GM13976 (cell line): ENCODE results near the gene HID1.
"Not testable (repeated sequence)": the region's sequence is repeated elsewhere in the genome, so short reads cannot be mapped to it uniquely, and the experiment has no call there.

ENCODE experiments used
- DNase-seq: peaks from one replicate; pipeline ENCODE4 v3.0.0; 2012; ENCODE audit warnings: low spot score
- CTCF ChIP-seq: IDR thresholded peaks from 2 replicates; pipeline ENCODE4 v1.5.1; 2012; ENCODE audit warnings: borderline replicate concordance, mild to moderate bottlenecking; ENCODE audit not compliant: insufficient read depth; ENCODE audit errors: extremely low read depth, missing control alignments, control extremely low read depth
- in situ Hi-C: fragments of 300-500 bp; cut with MboI; formaldehyde crosslinking; loops from one replicate; pipeline ENCODE4 v1.12.0; 2022; ENCODE audit warnings: low sequenced_read_pairs, mixed read lengths, inconsistent platforms; ENCODE audit not compliant: unreplicated experiment

The HID1 gene

GRCh38 chr17:74916851-74917199 is 55.7 kb downstream of the HID1 start:
- in situ Hi-C loops = no loop called here
- DNase-seq = no peak
- TF ChIP-seq CTCF = no peak

GRCh38 chr17:74916136-74916850 is 56.3 kb downstream of the HID1 start:
- DNase-seq = no peak
- no peak for TF ChIP-seq CTCF
- in situ Hi-C loops = no loop called here

GRCh38 chr17:74911423-74911822 is 61.1 kb downstream of the HID1 start:
- DNase-seq, in situ Hi-C loops: not testable (repeated sequence)

- DNase-seq, in situ Hi-C loops: not testable (repeated sequence)
These were observed 63.5 kb downstream of the HID1 start for GRCh38 chr17:74909097-74909496.

GRCh38 chr17:74907012-74907411 is 65.5 kb downstream of the HID1 start:
- in situ Hi-C loops = no loop called here
- no peak for DNase-seq
- no peak for TF ChIP-seq CTCF

GRCh38 chr17:74906214-74906793 is 66.3 kb downstream of the HID1 start:
- DNase-seq, in situ Hi-C loops: not testable (repeated sequence)

- no peak for TF ChIP-seq CTCF
- in situ Hi-C loops = no loop called here
These were observed 67.7 kb downstream of the HID1 start for GRCh38 chr17:74904687-74905409.

GRCh38 chr17:74903671-74904070 is 68.9 kb downstream of the HID1 start:
- no peak for TF ChIP-seq CTCF
- DNase-seq = no peak
- in situ Hi-C loops = no loop called here

More at GRCh38 chr17:74904687-74905409, 67.7 kb downstream of the HID1 start:
- DNase-seq = no peak
